T-helper 22 cell (primary cell): ENCODE measurements around the gene SERPINA5.
"Not testable (repeated sequence)": the region's sequence is repeated elsewhere in the genome, so short reads cannot be mapped to it uniquely, and the experiment has no call there.

ENCODE experiments used
- DNase-seq: peaks from one replicate; pipeline ENCODE4 v3.0.0-alpha.2; 2020; ENCODE audit warnings: low read depth

Gene SERPINA5

DNA sequence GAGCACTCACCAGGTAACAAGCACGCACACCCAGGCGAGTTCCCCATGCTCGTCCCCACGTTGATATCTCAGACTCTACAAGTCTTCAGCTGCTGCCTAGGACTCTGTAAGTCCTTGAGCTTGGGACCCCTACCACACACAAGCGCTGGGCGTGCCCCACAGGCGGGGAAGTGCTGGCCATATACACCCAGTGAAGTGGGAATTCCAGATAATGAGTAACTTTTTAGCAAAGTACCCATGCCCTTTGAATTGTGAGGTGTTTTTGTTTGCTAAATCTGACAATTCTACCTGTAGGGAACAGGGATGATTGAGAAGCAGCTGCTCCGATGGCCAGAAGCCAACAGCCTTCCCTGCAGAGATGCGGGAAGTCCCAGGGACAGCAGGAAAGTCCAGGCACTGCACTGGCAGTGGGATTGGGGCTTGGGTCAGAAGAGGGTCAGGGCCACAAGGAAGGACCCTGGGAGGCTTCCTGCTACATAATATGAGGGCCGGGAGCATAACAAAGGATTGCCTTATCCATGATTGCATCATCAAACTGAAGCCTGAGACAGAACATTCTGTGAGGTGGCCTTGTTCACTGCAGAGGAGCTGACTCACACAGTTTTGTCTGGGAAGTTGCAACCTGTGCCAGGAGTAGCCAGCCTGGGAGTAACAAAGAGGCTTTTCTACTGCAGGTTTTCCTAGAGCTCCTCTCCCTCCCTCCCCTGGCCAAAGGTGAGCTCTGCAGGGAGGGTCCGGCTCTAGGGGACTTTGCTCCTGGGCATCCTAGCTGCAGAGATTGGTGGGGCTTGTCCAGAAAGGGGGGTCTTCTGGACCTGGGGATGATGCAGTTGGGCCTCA, 17.8 kb downstream of the SERPINA5 start:
- no peak for DNase-seq

DNA sequence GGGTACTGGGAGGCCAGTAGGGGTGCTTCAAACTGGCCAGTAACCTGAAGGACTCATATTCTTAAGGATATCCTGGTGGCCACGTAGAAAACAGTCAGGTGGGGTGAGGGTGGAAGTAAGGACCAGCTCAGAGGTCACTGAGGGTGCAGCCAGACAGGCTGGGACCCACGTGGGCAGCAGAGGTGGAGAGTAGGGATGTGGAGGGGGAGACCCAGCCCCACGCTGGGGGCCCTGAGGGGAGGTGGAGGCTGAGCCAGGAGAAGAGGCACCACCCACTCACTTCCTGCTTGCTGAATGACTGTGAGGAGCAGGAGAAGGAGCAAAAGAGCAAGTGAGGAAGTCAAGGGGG, 18.4 kb downstream of the SERPINA5 start:
- no peak for DNase-seq

DNA sequence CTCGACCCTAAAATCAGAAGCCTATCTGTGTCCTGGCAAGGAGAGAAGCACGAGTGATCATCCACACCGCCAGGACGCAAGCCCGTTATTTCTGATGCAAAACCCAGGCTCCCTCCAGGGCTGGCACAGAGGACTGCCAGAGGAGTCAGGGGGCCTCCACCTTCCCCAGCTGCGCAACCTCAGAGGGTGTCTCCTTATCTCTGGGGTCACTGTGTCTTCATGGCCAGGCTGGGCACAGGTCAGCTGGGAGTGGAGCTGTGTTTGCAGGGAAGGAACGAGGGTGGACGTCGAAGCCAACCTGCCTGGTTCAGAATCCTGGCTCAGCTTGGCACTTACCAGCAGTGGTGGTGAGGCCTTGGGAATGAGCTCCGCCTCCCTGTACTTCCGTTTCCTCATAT, 18.9 kb downstream of the SERPINA5 start:
- DNase-seq, result no peak

DNA sequence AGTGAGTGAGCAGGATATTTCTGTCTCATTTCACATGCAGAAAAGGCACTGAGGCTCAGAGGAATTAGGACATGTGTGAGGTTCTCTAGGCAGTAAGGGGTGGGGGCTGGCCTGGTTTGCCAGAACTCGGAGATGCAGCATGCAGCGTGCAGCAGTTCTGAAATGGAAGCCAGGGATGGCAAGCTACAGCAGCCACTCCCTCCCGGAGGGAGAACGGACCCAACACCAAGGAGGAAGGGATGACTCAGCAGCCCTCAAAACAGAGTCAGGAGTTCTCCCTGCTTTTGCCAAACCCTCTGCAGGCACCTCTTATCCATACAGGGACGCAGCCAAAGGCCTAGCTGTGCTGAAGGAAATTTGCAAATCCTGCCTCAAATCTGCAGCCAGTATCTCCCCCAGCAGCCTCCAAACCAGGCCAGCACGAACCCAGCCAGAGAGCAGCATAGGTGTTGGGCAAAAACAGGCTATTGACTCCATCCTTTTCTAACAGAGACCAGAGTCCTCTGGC, 20.7 kb downstream of the SERPINA5 start:
- DNase-seq, result no peak

GRCh38 chr14:94602722-94603121, 21.5 kb downstream of the SERPINA5 start:
- no peak for DNase-seq

- no peak for DNase-seq
These were observed 24.1 kb downstream of the SERPINA5 start for GRCh38 chr14:94605361-94605760.

DNA sequence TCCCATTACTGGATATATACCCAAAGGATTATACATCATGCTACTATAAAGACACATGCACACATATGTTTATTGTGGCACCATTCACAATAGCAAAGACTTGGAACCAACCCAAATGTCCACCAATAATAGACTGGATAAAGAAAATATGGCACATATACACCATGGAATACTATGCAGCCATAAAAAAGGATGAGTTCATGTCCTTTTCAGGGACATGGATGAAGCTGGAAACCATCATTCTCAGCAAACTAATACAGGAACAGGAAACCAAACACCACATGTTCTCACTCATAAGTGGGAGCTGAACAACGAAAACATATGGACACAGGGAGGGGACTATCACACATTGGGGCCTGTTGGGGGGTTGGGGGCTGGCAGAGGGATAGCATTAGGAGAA, 27.7 kb downstream of the SERPINA5 start:
- not testable (repeated sequence) for DNase-seq

- DNase-seq, result no peak
These were observed 30.0 kb downstream of the SERPINA5 start for GRCh38 chr14:94611179-94611578.

DNA sequence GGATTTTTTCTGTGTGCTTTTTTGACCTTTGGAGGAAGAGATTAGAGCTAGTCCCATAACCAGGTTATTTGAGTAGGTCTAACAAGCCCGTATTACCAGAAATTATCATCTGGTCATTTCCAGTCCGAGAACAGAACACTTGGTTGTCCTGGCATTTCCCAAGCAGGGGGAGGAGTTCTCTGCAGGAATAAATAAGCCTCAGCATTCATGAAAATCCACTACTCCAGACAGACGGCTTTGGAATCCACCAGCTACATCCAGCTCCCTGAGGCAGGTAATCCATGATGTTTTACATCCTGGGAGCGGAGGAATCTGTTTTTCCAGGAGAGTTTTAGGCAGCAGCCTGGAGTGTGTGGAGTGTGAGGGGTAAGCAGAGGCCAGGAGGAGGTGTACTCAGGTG, 30.9 kb downstream of the SERPINA5 start, which contains the start of gene SERPINA3:
SERPINA3 (plus strand) TSS at position 218 of the 400 bp plus-strand sequence. CDS start 2,051 bp downstream, outside the sequence.
- no peak for DNase-seq

DNA sequence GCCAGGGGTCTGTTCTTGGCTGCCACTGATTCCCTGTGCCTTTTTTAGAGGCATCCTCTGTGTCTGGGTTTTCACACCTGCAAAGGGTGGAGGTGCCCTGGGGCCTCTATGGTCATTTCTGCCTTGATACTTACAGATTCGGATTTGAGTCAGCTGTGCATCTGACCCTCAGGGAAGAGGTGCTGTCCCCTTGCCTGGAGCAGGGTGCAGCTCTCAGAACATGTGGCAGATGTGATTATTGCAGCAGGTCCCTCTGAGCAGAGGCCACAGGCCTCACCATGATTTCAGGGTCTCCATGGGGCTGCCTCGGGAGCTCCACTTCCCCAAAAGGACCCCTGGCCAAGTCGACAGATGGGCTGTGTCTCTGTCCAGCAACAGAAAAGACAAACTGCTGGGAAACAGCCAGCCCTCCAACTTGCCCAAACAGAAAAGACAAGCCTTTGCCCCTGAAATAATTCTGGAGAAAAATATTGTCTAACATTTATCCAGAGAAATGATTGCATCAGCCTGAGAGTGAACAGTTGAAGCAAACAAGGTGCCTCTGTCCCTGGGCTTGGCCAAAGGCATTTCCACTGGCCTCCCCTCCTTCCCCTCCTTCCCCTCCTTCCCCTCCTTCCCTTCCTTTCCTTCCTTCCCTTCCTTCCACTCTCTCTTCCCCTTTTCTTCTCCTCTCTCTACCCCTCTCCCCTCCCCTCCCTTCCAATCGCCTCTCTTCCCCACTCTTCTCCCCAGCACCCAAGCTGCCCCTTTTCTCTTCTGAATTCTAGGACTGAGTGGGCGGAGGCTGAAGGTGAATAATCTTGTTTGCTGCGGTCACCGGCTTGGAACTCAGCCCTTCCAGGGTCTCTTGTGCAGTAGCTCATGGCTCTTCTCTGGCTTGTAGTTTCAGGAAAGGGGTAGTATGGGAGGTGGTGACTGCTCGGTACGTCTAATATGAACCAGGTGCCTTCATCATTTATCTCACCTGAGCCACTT, 31.6 kb downstream of the SERPINA5 start:
- no peak for DNase-seq

DNA sequence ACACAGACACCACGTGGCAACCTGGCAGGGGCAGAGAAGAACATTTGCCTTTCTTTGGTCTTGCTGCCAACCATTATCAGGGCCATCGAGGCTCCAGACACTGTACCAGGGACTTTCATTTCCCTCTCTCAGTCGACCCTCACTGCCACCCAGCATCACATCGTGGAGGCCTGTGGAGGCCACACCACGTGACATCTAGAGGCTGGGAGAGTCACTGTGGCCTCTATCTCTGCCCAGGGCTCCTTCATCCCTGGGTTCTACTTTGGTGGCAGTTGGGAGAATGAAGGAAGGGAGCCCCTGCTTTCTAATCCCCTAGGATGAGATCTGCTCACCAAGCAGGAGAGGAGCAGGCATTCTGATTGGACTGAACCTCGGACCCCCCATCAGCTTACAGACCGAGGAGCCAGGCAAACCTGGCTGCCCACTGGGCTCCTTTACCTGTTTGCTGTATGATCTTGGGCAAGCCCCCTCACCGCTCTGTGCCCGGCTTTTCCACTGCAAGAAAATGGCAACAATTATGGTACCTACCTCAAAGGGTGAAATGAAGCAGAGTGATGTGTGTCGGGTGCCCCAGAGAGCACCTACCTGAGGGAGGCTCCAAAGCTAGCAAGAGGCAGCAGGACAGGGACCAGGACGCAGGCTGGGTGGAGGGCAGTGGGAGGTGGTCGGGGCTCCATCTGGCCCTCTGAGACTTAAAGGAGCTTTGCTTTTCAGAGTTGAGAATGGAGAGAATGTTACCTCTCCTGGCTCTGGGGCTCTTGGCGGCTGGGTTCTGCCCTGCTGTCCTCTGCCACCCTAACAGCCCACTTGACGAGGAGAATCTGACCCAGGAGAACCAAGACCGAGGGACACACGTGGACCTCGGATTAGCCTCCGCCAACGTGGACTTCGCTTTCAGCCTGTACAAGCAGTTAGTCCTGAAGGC, 32.8 kb downstream of the SERPINA5 start:
- DNase-seq, result no peak

DNA sequence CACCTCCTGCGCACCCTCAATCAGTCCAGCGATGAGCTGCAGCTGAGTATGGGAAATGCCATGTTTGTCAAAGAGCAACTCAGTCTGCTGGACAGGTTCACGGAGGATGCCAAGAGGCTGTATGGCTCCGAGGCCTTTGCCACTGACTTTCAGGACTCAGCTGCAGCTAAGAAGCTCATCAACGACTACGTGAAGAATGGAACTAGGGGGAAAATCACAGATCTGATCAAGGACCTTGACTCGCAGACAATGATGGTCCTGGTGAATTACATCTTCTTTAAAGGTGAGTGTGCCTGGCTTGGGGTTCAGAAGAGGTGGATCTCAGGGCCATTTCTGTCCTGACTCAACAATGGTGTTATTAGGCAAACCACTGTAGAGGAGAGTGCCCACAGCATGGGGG, 33.6 kb downstream of the SERPINA5 start:
- DNase-seq, result no peak

GRCh38 chr14:94615254-94615653, 34.0 kb downstream of the SERPINA5 start:
- no peak for DNase-seq

DNA sequence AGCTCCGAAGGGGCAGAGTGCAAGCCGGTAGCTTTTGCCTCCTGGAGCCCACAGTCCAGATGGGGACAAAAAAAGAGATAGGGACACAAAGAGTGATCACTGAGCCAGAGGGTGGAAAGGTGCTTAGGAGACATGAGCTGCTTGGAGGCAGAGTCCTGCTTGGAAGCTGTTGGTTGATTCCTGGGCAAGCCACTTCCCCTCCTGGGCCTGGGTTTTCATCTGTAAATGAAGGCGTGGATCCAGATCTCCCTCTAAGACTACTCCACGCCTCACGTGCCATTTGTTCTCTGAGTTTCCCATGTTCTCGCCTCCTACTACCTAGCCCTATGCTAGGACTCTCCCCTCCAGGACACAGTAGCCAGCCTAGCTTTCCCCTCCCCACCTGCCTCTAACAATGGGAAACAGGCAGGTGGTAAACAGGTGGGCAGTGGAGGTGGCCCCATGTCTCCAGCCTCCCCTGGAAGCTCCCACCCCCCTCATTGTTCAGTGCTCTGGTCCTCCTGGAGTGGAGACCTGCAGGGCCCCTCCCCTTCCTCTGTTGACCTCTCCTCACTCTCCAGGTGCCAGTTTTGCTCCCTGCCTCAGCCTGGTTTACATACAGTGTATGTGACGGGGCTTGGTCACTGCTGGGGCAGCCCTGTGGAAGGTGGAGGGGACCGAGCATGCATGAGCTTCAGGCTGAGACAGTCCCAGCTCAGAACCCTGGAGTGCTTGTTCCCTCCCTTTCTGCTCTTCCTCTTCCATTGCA, 34.8 kb downstream of the SERPINA5 start:
- DNase-seq, result no peak

- no peak for DNase-seq
These were observed 36.2 kb downstream of the SERPINA5 start for GRCh38 chr14:94617366-94617941.

GRCh38 chr14:94617988-94618822, 37.0 kb downstream of the SERPINA5 start:
- no peak for DNase-seq

DNA sequence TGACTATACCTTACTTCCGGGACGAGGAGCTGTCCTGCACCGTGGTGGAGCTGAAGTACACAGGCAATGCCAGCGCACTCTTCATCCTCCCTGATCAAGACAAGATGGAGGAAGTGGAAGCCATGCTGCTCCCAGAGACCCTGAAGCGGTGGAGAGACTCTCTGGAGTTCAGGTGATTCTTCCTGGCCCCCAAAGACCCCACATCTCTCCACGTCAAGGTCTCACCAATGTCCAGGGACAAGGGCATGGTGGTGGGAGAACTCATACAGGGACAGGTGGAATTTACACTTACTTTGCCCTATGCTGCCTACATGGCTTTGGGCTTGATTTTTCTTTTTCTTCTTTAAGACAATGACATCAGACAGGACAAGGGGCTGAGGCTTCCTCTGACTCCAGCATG, 38.1 kb downstream of the SERPINA5 start:
- no peak for DNase-seq

- DNase-seq, result no peak
These were observed 39.4 kb downstream of the SERPINA5 start for GRCh38 chr14:94620597-94620996.

GRCh38 chr14:94621358-94622134, 40.3 kb downstream of the SERPINA5 start:
- no peak for DNase-seq
